Stimulated activated CD4-positive, alpha-beta T cell treated with anti-CD3 and anti-CD28 coated beads, TNF-alpha, amount 100 ng/mL, for 1 hour (primary cell): ENCODE measurements around the gene SLC27A1.
A peak's percentile ranks its signal among the peaks of the same experiment; 100 is the strongest.
"Not testable (repeated sequence)": the region's sequence is repeated elsewhere in the genome, so short reads cannot be mapped to it uniquely, and the experiment has no call there.

Experiments
- DNase-seq, 3 donors: peaks; one replicate each; pipeline ENCODE4 v3.0.0-alpha.2; 2020; ENCODE audit warnings: low read depth in 3 of 3, low spot score in 1 of 3

Gene SLC27A1

DNA sequence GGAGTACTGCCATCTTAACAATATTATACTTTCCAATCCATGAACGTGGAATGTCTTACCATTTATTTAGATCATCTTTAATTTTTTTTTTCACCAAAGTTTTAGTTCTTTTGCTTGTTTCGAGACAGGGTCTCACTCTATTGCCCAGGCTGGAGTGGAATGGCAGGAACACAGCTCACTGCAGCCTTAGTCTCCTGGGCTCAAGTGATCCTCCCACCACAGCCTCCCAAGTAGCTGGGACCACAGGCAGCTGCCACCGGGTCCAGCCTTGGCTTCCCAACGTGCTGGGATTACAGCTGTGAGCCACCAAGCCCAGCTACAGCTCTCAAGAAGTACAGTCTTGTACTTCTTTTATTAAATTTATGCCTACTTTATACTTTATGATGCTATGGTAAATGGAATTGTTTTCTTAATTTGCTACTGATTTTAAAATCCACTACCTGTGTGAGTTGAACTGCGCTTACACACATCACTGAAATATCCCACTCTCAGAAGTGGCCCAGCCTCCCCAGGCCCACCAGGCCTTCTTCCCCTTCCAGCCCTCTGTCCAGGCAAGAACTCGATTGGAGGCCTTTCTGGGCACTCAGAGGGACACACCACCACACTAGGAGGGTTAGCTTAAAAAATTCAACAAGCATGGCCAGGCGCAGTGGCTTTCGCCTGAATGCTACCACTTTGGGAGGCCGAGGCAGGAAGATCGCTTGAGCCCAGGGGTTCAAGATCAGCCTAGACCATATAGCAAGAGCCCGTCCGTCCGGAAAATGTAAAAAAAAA, 40.1 kb downstream of the SLC27A1 start:
- DNase-seq = no peak

GRCh38 chr19:17511724-17512573, 41.6 kb downstream of the SLC27A1 start:
- DNase-seq = peak; percentile 56 to 76 (median 64)

DNA sequence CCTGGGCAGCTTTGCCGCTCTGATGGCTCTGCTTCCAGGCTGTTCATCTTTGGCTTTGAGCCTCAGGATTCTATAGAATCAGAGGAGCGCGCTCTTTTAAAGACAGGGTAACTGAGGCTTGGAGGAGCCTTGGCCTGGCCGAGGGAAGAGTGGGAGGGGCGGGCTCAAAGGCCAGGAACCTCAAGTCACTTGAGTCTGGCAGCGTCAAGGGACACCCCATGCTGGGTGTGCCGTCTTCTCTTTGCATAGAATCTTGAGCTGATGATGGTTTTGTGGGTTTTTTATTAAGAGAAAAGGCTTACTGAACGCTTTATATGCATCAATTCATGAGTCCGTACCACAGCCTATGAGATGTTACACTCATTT, 42.2 kb downstream of the SLC27A1 start:
- DNase-seq = no peak

DNA sequence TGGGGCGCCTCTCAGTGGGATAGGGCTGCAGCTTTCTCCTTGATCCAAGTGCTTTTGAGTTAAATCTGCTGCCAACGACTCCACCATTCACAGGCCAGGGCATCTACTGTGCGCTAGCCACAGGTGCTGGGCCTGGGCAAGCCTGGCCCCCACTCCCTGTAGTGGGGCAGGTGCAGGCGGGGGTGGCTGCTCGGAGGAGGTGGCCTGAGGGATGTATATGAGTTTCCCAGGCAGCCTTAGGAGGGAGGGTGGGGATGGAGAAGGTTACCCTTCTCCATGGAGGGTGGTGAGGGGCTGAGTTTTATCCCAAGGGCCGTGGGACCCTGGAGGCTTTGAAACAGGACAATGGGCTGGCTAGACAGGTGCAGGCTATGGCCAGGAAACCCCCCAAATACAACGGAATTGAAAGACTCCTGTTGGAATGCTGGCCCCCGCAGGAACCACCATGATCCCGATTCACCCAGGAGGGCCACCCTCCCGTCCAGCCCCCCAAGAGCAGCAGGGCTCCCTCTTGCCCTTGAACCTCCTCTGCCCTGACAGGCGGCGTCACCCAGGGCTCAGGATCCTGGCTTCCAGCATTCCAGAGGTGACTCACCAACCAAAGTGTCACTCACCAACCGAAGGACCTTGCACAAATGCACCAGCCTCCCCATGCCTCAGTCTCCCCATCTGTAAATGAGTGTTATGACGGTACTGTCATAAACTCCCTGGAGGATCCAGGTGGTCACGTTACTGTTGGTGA, 45.3 kb downstream of the SLC27A1 start:
- DNase-seq = no peak

DNA sequence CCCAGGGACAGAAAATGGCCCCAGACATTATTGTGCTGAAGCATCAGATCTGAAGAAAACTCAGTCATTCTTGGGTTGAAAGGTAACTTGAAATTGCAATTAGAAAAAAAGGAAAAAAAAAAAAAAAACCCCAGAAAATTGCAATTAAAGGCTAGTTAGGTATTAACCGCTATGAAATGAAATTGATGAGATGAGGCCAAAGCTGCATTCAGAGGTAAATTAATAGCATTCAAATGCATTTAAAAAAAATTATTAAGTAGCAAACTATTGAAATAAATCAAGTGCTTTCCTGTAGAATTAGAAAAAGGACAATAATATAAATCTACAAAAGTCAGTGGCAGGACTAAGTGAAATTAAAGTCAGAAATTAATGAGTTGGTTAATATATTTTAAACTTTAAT, 47.6 kb downstream of the SLC27A1 start:
- no peak for DNase-seq

GRCh38 chr19:17518654-17519053, 48.3 kb downstream of the SLC27A1 start:
- DNase-seq = not testable (repeated sequence)

DNA sequence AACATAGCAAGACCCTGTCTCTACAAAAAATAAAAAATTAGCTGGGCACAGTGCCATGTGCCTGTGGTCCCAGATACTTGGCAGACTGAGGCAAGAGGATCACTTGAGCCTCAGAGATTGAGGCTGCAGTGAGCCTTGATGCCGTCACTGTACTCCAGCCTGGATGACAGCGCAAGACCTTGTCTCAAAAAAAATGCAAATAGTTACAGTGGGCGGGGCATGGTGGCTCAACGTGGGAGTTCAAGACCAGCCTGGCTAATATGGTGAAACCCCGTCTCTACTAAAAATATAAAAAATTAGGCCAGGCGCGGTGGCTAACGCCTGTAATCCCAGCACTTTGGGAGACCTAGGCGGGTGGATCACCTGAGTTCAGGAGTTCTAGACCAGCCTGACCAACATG, 49.6 kb downstream of the SLC27A1 start:
- DNase-seq = no peak

DNA sequence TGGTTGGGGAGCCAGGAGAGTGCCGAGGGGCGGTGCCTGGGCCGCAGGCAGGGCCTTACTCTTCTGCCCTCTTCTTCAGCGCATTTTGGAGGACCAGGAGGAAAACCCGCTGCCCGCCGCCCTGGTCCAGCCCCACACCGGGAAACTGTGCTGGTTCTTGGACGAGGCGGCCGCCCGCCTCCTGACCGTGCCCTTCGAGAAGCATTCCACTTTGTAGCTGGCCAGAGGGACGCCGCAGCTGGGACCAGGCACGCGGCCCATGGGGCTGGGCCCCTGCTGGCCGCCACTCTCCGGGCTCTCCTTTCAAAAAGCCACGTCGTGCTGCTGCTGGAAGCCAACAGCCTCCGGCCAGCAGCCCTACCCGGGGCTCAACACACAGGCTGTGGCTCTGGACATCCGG, 50.5 kb downstream of the SLC27A1 start:
- DNase-seq = no peak

- DNase-seq = peak in 1 of 3 donors; percentile 12
These were observed 52.9 kb downstream of the SLC27A1 start for GRCh38 chr19:17522988-17523872.

DNA sequence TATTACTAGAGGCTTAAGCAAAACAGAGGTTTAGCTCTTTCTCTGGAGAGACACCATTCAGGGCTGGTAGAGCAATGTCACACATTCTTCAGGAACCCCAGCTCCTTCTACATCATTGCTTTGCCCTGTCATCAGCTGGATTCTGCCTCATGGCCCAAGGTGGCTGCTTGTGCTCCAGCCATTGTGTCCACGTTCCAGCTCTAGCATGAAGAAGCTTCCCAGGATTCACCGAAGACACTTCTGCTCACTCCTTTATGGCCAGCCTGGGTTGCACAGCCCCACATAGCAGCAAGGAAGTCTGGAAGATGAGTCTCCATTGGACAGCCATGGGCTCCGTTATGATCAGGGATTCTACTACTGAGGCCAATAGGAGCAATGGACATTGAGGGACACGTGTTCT, 54.3 kb downstream of the SLC27A1 start:
- no peak for DNase-seq

- no peak for DNase-seq
These were observed 54.8 kb downstream of the SLC27A1 start for GRCh38 chr19:17525141-17525540.

DNA sequence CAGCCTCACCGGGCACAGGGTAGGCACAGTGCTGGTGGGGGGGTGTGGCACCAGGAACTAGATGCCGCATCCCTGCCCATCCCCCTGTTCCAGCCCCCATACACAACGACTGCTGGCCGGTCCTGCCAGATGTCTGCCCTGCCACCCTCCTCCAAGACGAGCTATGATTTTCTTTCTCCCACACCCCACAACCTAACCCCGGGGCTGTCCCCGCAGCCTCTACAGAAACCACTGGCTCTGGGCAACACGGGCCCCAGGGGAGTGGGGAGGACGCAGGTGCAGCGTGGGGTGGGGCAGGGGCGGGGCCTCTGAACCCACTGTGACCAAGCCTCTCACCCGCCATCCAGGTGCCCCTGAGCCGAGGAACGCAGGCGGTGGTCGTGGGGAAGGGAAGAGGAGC, 56.6 kb downstream of the SLC27A1 start:
- DNase-seq = no peak

DNA sequence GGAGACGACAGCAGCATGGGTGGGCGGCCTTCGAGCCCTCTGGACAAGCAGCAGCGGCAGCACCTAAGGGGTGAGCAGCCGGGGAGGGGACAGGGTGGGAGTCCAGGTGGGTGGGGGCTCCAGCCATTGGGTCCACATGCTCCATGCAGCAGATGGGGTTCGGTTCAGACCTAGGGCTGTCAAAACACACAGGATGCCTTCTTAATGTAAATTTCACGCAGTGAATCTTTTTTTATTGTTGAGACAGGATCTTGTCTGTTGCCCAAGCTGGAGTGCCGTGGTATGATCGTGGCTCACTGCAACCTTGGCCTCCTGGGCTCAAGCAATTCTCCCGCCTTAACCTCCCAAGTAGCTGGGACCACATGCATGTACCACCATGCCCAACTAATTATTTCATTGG, 57.0 kb downstream of the SLC27A1 start:
- DNase-seq = no peak

DNA sequence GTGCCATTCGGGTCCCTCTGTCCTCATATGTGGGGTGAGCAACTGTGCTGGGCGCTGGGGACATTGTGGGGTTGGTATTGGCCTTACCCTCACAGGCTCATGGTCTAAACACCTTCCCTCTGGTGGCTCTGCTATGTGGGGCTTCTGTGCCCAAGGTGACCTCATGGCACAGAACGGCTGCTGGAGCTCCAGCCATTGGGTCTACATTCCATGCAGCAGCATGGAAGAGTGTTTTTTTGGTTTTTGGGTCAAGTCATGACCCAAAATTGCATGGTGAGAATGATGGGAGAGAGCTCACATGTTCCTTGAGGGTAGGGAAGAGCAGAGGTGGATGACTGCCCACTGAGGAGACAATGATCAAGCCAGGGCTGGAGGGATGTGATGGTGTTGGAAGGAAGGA, 58.3 kb downstream of the SLC27A1 start:
- DNase-seq = no peak

- DNase-seq = no peak
These were observed 59.2 kb downstream of the SLC27A1 start for GRCh38 chr19:17529239-17530158.

GRCh38 chr19:17530586-17530985, 60.3 kb downstream of the SLC27A1 start:
- no peak for DNase-seq

GRCh38 chr19:17532116-17532515, 61.8 kb downstream of the SLC27A1 start:
- no peak for DNase-seq

- no peak for DNase-seq
These were observed 62.2 kb downstream of the SLC27A1 start for GRCh38 chr19:17532557-17532956.

DNA sequence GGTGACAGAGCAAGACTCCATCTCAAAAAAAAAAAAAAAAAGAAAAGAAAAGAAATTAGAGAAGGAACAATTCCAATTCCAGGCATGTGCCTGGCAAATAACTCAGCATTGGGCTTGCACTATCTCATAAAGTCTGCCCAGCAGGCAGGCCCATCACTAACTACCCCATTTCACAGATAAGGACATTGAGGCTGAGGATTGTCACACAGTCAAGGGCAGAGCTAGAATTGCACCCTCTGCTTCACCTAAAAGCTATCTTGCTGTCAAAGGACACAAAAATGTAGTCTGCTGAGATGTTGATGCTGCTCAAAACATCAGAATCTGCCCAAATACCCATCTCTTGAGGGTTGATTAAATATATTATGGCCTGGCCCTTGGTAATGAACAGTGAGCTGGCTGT, 64.4 kb downstream of the SLC27A1 start:
- no peak for DNase-seq

DNA sequence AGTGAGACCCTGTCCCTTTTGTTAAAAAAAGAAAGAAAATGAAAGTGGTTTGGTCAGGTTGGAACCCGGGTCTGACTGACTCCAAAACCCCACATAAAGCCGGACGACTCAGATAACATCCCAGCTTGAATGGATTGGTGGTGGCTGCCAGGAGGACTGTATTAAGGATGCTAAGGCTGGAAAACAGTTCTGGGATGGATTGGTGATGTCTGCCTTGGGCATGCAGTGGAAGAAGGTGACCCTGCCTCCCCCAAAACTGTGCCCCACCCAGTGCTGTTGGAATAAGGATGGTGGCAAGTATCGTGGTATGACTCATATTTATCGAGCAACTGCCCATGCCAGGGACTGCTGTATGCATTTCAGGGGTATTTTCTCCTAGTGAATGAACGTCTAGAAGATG, 66.6 kb downstream of the SLC27A1 start:
- no peak for DNase-seq
